ENCODE measurements around the gene GRIA4.

Gene GRIA4

GRCh38 chr11:105639527-105639926 lies 29.7 kb downstream of the GRIA4 start:
- DNase-seq (ENCODE audit: low read depth) = no peak

GRCh38 chr11:105641433-105641832 lies 31.6 kb downstream of the GRIA4 start:
- no peak for DNase-seq (ENCODE audit: low read depth)

GRCh38 chr11:105642870-105643269 lies 33.0 kb downstream of the GRIA4 start:
- no peak for DNase-seq (ENCODE audit: low read depth)

GRCh38 chr11:105644839-105645573 lies 35.1 kb downstream of the GRIA4 start:
- DNase-seq (ENCODE audit: low read depth) = no peak

GRCh38 chr11:105647780-105648179 lies 37.9 kb downstream of the GRIA4 start:
- DNase-seq (ENCODE audit: low read depth) = no peak

GRCh38 chr11:105648762-105649161 lies 38.9 kb downstream of the GRIA4 start:
- DNase-seq (ENCODE audit: low read depth) = no peak

GRCh38 chr11:105665281-105665680 lies 55.4 kb downstream of the GRIA4 start:
- no peak for DNase-seq (ENCODE audit: low read depth)

- no peak for DNase-seq (ENCODE audit: low read depth)
Measured at GRCh38 chr11:105667441-105667840, 57.6 kb downstream of the GRIA4 start.

- DNase-seq (ENCODE audit: low read depth) = no peak
Measured at GRCh38 chr11:105670811-105671210, 60.9 kb downstream of the GRIA4 start.

GRCh38 chr11:105673089-105673488 lies 63.2 kb downstream of the GRIA4 start:
- DNase-seq (ENCODE audit: low read depth) = no peak

- DNase-seq (ENCODE audit: low read depth) = no peak
Measured at GRCh38 chr11:105689631-105690030, 79.8 kb downstream of the GRIA4 start.

- DNase-seq (ENCODE audit: low read depth) = no peak
Measured at GRCh38 chr11:105690467-105690866, 80.6 kb downstream of the GRIA4 start.

- no peak for DNase-seq (ENCODE audit: low read depth)
Measured at GRCh38 chr11:105693075-105693759, 83.3 kb downstream of the GRIA4 start.

GRCh38 chr11:105696000-105696399 lies 86.1 kb downstream of the GRIA4 start:
- no peak for DNase-seq (ENCODE audit: low read depth)

GRCh38 chr11:105697291-105697690 lies 87.4 kb downstream of the GRIA4 start:
- DNase-seq (ENCODE audit: low read depth) = no peak

GRCh38 chr11:105699203-105699602 lies 89.3 kb downstream of the GRIA4 start:
- no peak for DNase-seq (ENCODE audit: low read depth)

- DNase-seq (ENCODE audit: low read depth) = no peak
Measured at GRCh38 chr11:105700271-105700670, 90.4 kb downstream of the GRIA4 start.

GRCh38 chr11:105701098-105701497 lies 91.2 kb downstream of the GRIA4 start:
- DNase-seq (ENCODE audit: low read depth) = no peak

GRCh38 chr11:105705786-105706530 lies 96.1 kb downstream of the GRIA4 start:
- DNase-seq (ENCODE audit: low read depth) = no peak

GRCh38 chr11:105713106-105713505 lies 103.2 kb downstream of the GRIA4 start:
- DNase-seq (ENCODE audit: low read depth) = no peak

- no peak for DNase-seq (ENCODE audit: low read depth)
Measured at GRCh38 chr11:105713696-105714095, 103.8 kb downstream of the GRIA4 start.

GRCh38 chr11:105718641-105719040 lies 108.8 kb downstream of the GRIA4 start:
- no peak for DNase-seq (ENCODE audit: low read depth)

All from T-helper 22 cell (primary cell).